GM23248 (cell line): ENCODE measurements around the gene UBAC1. TPM values are rescaled to one million over a fixed set of nuclear protein-coding genes. Genes with fewer than 3 reads are reported as not detected.

Source experiments
- DNase-seq: peaks from one replicate; pipeline ENCODE4 v3.0.0-alpha.2; 2015
- H2AFZ ChIP-seq: fragments of 200-600 bp; sonication (generic); 2 replicates; pipeline ENCODE4 v1.6.1; 2016; ENCODE audit warnings: antibody characterized with exemption
- H3F3A ChIP-seq: fragments of 200-600 bp; sonication (generic); 2 replicates; pipeline ENCODE4 v1.6.1; 2016; ENCODE audit warnings: mild to moderate bottlenecking, antibody characterized with exemption, mixed run types; ENCODE audit not compliant: insufficient read depth
- H3K27ac ChIP-seq: fragments of 200-600 bp; sonication (generic); 2 replicates; pipeline ENCODE4 v1.5.1; 2016; ENCODE audit warnings: mild to moderate bottlenecking
- H3K27me3 ChIP-seq: fragments of 200-600 bp; sonication (generic); replicated peaks from 2 replicates; pipeline ENCODE4 v1.6.1; 2016; ENCODE audit warnings: mild to moderate bottlenecking; ENCODE audit not compliant: insufficient read depth
- H3K36me3 ChIP-seq: fragments of 200-600 bp; sonication (generic); 2 replicates; pipeline ENCODE4 v1.6.1; 2016; ENCODE audit warnings: low read depth, mild to moderate bottlenecking
- H3K4me1 ChIP-seq: fragments of 200-600 bp; sonication (generic); 2 replicates; pipeline ENCODE4 v1.6.1; 2016; ENCODE audit warnings: mild to moderate bottlenecking; ENCODE audit not compliant: insufficient read depth
- H3K4me2 ChIP-seq: fragments of 200-600 bp; sonication (generic); one replicate; pipeline ENCODE4 v1.6.1; 2016; ENCODE audit warnings: mild to moderate bottlenecking; ENCODE audit not compliant: unreplicated experiment
- H3K4me3 ChIP-seq: fragments of 200-600 bp; sonication (generic); 2 replicates; pipeline ENCODE4 v1.5.1; 2016; ENCODE audit warnings: mild to moderate bottlenecking
- H3K79me2 ChIP-seq: fragments of 200-600 bp; sonication (generic); 2 replicates; pipeline ENCODE4 v1.6.1; 2016; ENCODE audit warnings: mild to moderate bottlenecking; ENCODE audit not compliant: insufficient read depth
- H3K9ac ChIP-seq: fragments of 200-600 bp; sonication (generic); 2 replicates; pipeline ENCODE4 v1.6.1; 2016; ENCODE audit warnings: mild to moderate bottlenecking
- H3K9me2 ChIP-seq: fragments of 200-600 bp; sonication (generic); 2 replicates; pipeline ENCODE4 v1.6.1; 2016; ENCODE audit warnings: mixed run types, mild to moderate bottlenecking, moderate library complexity; ENCODE audit not compliant: insufficient read depth
- H3K9me3 ChIP-seq: fragments of 200-600 bp; sonication (generic); one replicate; pipeline ENCODE4 v1.6.1; 2017; ENCODE audit warnings: low read depth
- H4K20me1 ChIP-seq: fragments of 200-600 bp; sonication (generic); 2 replicates; pipeline ENCODE4 v1.6.0; 2016; ENCODE audit not compliant: insufficient read depth
- EZH2 ChIP-seq: fragments of 200-600 bp; sonication (generic); IDR thresholded peaks from 2 replicates; pipeline ENCODE4 v1.6.1; 2018; ENCODE audit warnings: antibody characterized with exemption, mild to moderate bottlenecking; ENCODE audit not compliant: insufficient read depth, poor library complexity, severe bottlenecking
- EZH2phosphoT487 ChIP-seq: fragments of 200-600 bp; sonication (generic); IDR thresholded peaks from 2 replicates; pipeline ENCODE4 v1.6.1; 2018; ENCODE audit warnings: antibody characterized with exemption, moderate library complexity, mild to moderate bottlenecking, low read depth; ENCODE audit not compliant: insufficient read depth
- WGBS, 2 experiments: methylation state at CpG; one replicate each; pipeline ENCODE4 v1.1.6; 2015 to 2017; ENCODE audit warnings: low lambda C conversion rate in 2 of 2, low coverage in 1 of 2; ENCODE audit errors: missing lambda C conversion rate in 2 of 2; 5-methylcytosine and 5-hydroxymethylcytosine counted together
- in situ Hi-C: fragments of 300-500 bp; cut with MboI; formaldehyde crosslinking; loops from 2 replicates; pipeline ENCODE4 v1.15.0; 2020
- polyA plus RNA-seq: library from polyadenylated mRNA; unstranded; fragments of >200 nt; fragmentation: Nextera tagmentation; extraction: Ambion mirVana; gene quantifications from 2 replicates; pipeline ENCODE4 v1.2.1, GENCODE V29; 2016
- total RNA-seq: library from RNA; depleted of rRNA; stranded (reverse); fragments of >200 nt; shearing (Covaris generic); gene quantifications from 2 replicates; pipeline ENCODE4 v1.2.3, GENCODE V29; 2014

UBAC1 gene
- total and polyA plus RNA-seq, 2 experiments from 2014 or later: 29.4 to 45.9 TPM

GRCh38 chr9:135989722-135990467 is 28.7 kb upstream of the UBAC1 start:
- Histone ChIP-seq H3K9me3 (no peaks in the 10 kb centered on the region), H3K36me3 (no peaks in the 10 kb centered on the region), H3K4me3 (no peak overlapping the region), H3K27me3 (peaks cover 2% of the 10 kb centered on the region; the same call in 1 of the 2 replicates), H3K9ac (no peak overlapping the region), H3F3A (no peaks in the 10 kb centered on the region), H3K9me2 (no peaks in the 10 kb centered on the region), H3K4me1 (peaks cover 10% of the 10 kb centered on the region), H3K4me2 (no peak overlapping the region), H3K27ac (no peak overlapping the region), H4K20me1 (no peaks in the 10 kb centered on the region), H2AFZ (no peak overlapping the region), H3K79me2 (no peaks in the 10 kb centered on the region)
- in situ Hi-C loops: no loop called here
- 43 to 51% methylated on average over 27 to 36 of the region's 36 CpGs for WGBS, 2 experiments
- no peak for DNase-seq
- no peak for TF ChIP-seq EZH2
- no peak for TF ChIP-seq EZH2phosphoT487

GRCh38 chr9:135989157-135989556 is 28.0 kb upstream of the UBAC1 start:
- 75 to 80% methylated on average over 7 to 8 of the region's 8 CpGs for WGBS, 2 experiments
- H3K79me2 ChIP-seq: no peaks in the 10 kb centered on the region
- no peak for DNase-seq
- in situ Hi-C loops: no loop called here
- H3K9me2 ChIP-seq: no peaks in the 10 kb centered on the region
- H3K9me3 ChIP-seq: no peaks in the 10 kb centered on the region
- H3K4me3 ChIP-seq: no peak overlapping the region
- H3F3A ChIP-seq: no peaks in the 10 kb centered on the region
- H4K20me1 ChIP-seq: no peaks in the 10 kb centered on the region
- no peak overlapping the region for H3K9ac ChIP-seq
- H3K27ac ChIP-seq: no peak overlapping the region
- H2AFZ ChIP-seq: no peak overlapping the region
- no peak overlapping the region for H3K4me2 ChIP-seq
- no peak for TF ChIP-seq EZH2phosphoT487
- TF ChIP-seq EZH2: no peak
- peaks cover 9% of the 10 kb centered on the region for H3K27me3 ChIP-seq
- H3K36me3 ChIP-seq: no peaks in the 10 kb centered on the region
- H3K4me1 ChIP-seq: peaks cover 10% of the 10 kb centered on the region

GRCh38 chr9:135988493-135988892 is 27.3 kb upstream of the UBAC1 start:
- Histone ChIP-seq H3K36me3 (no peaks in the 10 kb centered on the region), H3K9me3 (no peaks in the 10 kb centered on the region), H3K4me3 (no peak overlapping the region), H3K4me1 (peaks cover 10% of the 10 kb centered on the region), H3F3A (0 out of 2 replicates have a peak, but pooled peaks cover 3% of the 10 kb centered on the region), H4K20me1 (no peaks in the 10 kb centered on the region), H3K4me2 (no peak overlapping the region), H3K79me2 (no peaks in the 10 kb centered on the region), H3K9me2 (no peaks in the 10 kb centered on the region), H3K27ac (no peak overlapping the region), H3K9ac (no peak overlapping the region), H2AFZ (no peak overlapping the region), H3K27me3 (peaks cover 16% of the 10 kb centered on the region)
- TF ChIP-seq EZH2 (no peak), EZH2phosphoT487 (no peak)
- no peak for DNase-seq
- 63 to 69% methylated on average over 16 to 17 of the region's 17 CpGs for WGBS, 2 experiments
- in situ Hi-C loops: no loop called here

GRCh38 chr9:135987838-135988404 is 26.7 kb upstream of the UBAC1 start:
- in situ Hi-C loops: no loop called here
- Histone ChIP-seq H3K27ac (no peak overlapping the region), H3K27me3 (peaks cover 21% of the 10 kb centered on the region), H3K4me3 (no peak overlapping the region), H3F3A (0 out of 2 replicates have a peak, but pooled peaks cover 4% of the 10 kb centered on the region), H3K9me2 (no peaks in the 10 kb centered on the region), H3K79me2 (no peaks in the 10 kb centered on the region), H3K9me3 (no peaks in the 10 kb centered on the region), H3K9ac (no peak overlapping the region), H3K4me1 (peaks cover 9% of the 10 kb centered on the region), H4K20me1 (no peaks in the 10 kb centered on the region), H3K4me2 (no peak overlapping the region), H3K36me3 (no peaks in the 10 kb centered on the region), H2AFZ (no peak overlapping the region)
- TF ChIP-seq EZH2: no peak
- TF ChIP-seq EZH2phosphoT487: no peak
- WGBS, 2 experiments: 84 to 85% methylated on average over 14 of the region's 16 CpGs
- no peak for DNase-seq
